Middle frontal gyrus (tissue), 1 donor: ENCODE results near the gene PUS7L.

ENCODE experiments used
- DNase-seq: peaks from one replicate; pipeline ENCODE4 v3.0.0-alpha.2; 2015; ENCODE audit warnings: low spot score; ENCODE audit errors: extremely low spot score

Gene PUS7L

DNA sequence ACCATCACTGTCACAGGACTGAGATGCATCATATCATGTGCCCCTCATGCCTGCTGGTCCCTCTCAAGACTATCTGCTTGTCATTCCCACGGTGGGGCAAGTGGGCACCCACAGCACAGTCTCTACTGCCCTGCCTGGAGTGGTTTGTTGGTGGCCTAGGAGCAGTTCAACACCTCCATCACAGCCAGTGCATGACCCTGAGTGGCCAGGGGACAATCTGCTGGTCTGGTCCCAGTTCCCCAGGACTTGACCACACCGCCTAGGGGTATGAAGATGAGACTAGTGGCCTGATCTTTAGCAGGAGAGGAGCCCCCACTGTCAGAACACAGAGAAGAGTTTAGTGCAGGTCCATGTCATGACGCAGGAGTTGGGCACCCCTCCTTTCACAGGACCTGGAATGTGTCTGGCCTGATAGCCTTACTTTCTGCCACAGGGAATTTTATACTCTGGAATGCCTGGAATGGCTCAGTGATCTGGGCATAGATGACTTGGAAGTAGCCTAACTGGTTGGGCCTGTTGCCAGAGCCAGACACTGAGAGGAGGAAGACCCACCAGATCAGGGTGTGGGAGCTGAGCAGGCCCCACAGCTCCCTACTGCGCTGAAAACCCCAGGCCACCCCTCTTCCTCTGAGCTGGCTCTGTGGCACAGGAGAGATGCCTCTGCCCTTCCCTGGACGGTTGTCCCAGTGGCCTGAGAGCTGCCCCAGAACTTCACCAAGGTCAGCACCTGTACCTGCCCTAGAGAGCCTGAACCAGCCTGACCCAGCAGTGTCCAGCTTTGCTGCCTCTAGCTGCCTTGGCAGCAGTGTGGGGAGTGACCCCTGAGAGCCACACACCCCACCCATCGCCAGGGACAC, 83.3 kb downstream of the PUS7L start:
- no peak for DNase-seq

DNA sequence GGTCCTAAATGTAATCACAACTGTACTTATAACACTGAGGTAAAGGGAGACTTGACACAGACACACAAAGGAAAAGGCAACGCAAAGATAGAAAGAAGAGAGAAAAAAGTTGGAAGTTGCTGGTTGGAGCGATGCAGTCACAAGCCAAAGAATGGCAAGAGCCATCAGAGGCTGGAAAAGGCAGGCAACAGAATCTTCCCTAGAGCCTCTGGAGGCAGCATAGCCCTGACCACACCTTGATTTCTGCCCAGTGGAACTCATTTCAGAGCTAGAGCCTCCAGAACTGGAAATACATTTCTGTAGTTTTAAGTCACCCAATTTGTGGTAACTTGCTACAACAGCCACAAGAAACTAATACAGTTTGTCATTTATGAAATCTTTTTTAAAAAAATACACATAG, 89.2 kb downstream of the PUS7L start:
- DNase-seq = no peak
